ENCODE measurements around the gene MT1B.

- TF ChIP-seq CTCF (IDR thresholded peaks at IDR 0.05; ENCODE audit: poor library complexity) (no peak), EZH2 (IDR thresholded peaks at IDR 0.05; ENCODE audit: borderline replicate concordance) (no peak), EZH2phosphoT487 (IDR thresholded peaks at IDR 0.05; ENCODE audit: low read depth, severe bottlenecking, unreplicated experiment) (no peak)
These were observed 12.6 kb upstream of the MT1B start for GRCh38 chr16:56639045-56639444.

Measured in hepatocyte (in vitro differentiated cells).